ENCODE results near the gene SLIT3.
"Not testable (repeated sequence)": the region's sequence is repeated elsewhere in the genome, so short reads cannot be mapped to it uniquely, and the experiment has no call there.

SLIT3 gene

DNA sequence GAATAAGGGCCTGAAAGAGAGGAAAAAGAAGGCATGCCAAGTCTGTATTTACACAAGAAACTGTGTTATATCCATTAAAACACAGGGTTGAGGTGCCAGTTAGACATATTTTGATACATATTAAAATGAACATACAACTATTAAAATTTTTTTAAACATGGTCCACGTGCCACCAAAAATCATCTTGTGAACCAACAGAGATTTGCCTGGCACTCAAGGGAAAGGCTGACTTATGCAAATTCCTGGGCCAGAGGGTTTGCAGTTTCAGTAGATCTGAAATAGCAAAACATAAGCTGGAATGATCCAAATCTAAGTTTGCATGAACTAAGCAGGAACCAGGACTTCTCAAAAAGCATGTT lies 168.7 kb downstream of the SLIT3 start:
- no peak for DNase-seq

DNA sequence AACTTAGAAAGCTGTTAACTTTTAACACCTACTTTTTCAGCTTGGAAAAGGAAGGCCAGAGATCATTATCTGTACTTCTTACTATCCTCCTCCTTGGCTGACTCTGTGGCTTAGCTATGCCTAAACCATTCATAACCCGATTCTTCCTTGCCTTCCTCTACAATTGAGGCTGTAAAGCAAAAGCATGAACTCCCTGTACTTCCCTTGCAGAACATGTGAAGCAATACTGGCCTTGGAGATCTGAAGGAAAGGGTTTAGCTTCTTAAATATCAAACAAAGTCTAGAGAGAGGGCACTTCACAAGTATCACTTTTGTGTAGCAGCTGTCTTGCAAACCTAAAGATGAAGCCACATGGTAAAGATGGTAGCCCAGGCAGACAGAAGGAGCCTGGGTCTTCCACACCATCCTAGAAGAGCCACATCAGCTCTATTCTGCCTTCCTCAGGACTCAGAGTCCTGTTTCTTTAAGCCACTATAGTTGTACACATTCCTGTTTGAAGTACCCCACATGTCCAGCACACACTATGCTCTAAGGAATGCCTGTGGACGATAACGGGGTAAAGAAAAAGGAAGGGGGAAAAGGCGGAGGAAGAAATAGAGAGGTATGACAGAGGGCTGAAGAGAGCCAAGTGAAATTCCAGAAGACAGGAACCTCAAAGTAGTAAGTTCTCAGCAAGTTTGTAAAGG lies 169.2 kb downstream of the SLIT3 start:
- no peak for DNase-seq

GRCh38 chr5:169128679-169129078 lies 172.3 kb downstream of the SLIT3 start:
- no peak for DNase-seq

DNA sequence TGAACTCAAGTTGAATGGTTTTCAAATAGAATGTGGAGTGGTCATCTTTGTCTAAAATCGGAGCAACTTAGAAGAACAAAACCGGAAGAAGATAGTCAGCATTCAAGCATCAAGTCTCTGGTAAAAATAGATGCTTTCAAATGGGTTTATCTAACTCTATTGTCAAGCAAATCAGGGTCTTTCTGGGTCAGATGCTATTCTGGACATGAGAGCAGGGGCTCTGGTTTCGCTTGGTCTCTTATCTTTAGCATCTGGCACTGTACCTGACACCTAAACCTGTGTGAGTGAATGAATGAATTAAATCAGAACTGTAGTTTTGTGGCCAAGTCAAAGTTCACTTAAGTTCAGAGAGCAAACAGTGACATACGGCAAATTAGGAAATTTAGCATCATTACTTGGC lies 173.5 kb downstream of the SLIT3 start:
- no peak for DNase-seq

DNA sequence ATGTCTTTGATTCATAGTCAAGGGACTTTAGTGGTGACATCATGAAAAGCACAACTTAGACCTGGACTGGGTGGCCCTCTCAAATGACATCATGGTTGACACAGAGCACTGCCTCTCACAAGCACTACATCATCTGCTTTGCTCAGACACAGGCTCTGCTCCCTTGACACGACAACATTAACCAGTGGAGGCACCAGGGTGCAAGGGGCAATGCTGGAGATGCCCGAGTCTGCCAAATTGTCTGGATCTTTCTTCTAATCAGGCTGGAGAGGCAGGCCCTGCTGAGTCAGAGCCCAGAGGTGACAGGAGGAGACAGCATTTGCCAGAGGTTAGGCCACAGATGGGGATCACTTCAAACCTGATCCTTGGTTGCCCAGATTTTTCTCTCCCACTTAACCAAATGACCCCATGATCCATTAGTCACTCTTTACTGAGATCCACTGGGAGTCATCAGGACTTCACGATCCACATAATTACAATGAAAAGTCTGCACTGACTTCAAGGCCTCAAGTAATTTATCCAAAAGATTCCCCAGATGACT lies 174.4 kb downstream of the SLIT3 start:
- DNase-seq: no peak

DNA sequence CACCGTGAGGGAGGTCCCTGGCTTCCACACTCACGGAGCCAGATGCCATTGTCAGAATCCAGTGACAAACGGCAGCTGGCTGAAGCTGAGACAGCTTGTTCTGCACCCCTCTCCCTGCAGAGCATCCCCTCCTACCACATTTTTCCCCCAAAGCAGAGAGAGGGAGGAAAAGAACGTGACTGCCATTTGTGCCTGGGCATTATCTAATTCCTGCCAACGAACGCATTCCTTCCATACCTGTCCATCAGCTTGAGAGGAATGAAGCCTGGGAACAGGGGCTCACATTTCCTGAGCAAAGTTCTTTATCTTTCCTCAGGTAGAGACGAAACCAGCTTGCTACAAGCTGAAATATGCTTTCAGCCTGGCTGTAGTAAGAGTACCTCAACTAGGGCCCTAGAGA lies 175.4 kb downstream of the SLIT3 start:
- DNase-seq: no peak

DNA sequence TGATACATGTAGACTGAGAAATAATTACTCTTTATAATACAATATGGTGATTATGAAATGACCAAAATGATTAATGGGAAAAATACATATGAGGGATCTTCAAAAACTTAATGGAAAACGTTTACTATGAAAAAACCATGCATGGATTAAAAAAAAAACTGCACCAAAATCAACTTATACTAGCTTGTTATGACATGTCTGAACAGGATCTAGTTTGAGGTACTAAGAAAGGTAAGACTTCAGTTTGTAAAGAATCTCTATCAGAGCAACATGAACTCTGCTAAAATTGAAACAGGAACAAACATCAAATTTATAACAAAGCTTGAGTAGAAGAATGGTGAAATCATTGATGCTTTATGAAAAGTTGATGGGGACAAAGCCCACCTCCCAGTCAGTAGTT lies 178.0 kb downstream of the SLIT3 start:
- DNase-seq: no peak

DNA sequence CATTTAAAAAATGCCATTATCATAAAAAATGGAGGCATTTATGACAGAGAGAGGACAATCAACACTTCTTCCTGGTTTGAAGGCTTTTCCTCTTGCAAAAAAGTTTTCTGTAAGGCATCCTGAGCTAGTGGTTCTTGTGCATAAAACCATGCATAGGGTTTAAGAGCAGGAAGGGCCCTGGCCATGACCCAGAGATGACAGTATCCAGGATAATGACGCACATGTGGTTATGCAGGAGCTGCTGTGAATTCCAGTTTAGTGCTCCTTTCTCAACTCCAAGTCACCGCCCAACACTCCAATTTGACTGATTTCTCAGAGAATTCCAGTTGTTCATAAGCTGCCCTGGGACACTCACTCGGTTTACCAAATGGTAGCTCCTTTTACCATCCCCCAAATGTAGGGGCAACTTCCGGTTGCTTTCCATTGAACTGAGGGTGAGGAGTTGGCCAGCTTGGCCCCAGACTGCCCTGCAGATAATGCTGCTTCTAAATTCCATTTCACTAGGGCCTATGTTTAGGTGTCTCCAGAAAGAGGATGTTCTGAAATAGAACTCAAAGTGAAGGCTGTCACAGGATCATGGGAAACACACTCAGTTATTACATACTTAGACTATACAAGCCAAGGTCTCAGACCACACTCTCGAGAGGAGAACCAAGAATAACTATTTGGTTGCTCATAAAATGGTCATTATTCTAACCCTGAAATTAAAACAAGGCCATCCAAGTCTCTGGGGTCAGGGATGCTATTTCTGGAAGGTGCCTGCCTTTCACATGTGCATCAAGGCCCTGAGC lies 179.1 kb downstream of the SLIT3 start:
- no peak for DNase-seq

DNA sequence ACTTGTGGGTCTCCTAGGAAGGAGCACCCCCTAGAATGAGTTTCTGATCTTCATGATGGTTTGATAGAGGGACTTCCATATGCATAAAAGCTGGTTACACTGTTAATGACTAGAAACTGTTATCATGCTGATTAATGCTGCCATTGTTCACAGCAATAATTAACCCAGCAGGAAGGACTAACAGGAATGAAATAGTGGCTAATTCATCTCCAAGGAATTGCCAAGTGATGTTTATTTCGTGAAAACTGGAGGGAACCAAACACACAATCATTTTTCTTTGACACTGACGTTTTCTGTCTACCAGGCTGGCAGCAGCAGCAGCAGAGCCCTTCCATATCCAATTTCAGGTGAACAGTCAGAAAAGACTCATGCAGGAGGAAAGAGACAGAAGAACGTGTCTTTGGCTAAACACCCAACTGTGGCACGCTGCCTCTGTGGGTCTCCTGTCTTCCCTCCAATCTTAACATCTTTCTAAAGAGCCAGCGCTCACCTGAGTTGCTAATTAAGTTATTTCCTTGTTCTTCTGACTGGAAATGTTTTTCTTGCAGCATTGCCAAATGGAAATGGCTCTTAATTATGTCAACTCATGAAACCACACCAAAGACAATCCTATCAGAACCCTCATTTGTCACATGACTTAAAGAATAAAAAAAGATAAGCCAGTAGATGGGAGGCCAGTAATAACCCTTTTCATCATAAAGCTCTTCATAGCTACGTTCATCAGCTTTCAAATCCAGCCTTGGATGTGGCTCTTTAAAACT lies 181.5 kb downstream of the SLIT3 start:
- DNase-seq: no peak

DNA sequence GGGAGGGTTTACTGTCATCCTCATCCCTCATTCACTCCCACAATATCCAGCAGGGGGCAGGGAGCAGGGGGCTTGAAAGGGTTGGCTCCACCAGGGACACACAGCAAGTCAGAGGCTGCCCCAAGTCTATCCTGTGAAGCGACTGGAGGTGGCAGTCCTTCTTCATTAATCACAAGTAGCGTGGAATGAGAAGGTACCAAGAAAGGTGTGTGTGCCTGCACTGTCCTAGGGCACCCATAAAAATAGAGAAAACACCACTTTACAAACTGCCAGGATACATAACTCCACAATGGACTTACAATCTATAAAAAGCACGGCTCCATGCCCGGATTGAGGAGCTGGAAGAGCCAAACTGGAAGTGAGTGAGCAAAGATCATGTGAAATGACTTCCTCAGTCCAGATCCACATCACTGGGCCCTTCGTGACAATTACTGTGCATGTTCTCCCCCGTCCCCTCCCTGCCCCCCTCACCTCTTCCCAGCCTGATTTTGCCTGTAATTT lies 183.9 kb downstream of the SLIT3 start:
- DNase-seq: no peak

DNA sequence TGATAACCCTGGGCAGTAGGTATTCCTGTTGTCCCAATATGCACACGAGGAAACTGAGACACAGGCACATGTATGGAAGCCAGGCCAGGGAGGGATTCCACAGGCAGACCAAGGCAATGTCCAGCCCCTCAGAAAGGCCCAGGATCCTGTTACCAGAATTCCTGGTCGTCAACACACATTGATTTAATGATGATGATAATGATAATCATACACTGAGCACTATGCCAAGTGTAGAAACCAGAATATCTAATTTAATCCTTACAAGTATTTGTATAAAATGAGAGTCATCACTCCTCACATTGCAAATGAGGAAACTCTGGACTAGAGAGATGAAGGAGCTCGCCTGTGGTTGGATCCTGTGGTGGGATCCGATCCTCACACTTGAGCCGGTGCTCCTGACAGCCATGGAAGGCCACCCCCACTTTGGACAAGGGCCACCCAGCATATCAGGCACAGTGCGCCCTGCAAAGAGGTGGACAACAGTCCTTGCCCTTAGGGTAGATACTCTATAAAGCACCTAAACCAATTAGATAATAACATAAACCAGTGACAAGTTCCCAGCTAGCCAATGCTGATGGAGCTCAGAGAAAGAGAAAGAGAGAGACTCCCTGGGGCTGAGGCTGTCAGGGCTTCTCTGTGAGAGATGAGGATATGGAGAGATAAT lies 185.3 kb downstream of the SLIT3 start:
- DNase-seq: no peak

DNA sequence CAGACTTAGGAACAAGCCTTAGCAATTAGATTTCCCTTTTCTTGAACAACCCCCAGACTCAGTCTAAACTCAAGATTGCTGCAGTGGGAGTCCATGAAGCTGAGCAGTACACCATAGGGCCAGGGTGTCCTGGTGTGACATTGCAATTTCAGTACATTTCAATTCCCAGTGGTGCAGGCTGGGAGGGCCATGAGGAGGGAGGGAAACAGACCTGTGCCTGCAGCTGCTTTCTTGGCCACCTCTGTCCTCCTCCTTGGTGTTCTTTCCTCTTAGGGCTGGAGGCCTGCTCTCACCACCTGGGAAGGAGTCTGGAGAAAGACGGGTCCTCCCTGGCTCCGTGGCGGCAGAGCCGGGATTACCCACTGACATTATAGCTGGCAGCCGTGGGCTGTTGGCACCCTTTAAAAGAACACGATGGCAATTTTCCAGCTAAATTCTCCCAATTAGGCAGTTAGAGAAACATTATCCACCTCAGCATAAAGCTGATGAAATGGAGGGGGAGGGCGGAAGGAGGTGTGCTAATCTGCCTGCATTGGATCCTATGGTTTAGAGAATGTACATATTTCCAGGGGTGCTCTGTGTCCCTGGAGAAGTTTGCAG lies 186.4 kb downstream of the SLIT3 start:
- no peak for DNase-seq

DNA sequence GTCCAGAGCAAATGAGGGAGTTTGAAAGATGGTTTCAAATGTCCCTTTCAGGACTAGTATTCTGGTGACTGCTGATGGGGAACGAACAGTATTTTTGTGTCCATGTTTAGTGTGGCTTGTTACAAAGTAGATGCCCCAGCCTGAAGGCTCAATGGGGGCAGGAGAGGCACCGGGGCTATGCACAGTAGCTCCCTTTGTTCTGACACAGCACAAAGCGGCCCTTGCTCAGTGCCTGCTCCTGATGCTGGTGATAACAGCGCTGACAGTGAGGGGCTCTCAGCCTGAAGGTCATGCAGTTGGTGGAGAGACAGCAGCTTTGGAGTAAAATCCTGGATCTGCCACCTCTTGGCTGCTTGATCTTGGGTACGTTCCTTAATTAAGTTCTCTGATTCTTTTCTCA lies 188.9 kb downstream of the SLIT3 start:
- no peak for DNase-seq

- DNase-seq: no peak
Measured at GRCh38 chr5:169106911-169107706, 193.8 kb downstream of the SLIT3 start.

DNA sequence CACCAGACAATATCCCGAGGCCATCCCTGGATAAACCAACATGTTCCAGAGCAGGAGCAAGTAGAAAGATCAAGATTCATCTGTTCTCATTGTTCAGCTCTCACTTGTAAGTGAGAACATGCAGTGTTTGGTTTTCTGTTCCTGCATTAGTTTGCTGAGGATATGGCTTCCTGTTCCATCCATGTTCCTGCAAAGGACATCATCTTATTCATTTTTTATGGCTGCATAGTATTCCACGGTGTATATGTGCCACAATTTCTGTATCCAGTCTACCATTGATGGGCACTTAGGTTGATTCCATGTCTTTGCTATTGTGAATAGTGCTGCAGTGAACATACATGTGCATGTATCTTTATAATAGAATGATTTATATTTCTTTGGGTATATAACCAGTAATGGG lies 195.4 kb downstream of the SLIT3 start:
- not testable (repeated sequence) for DNase-seq

GRCh38 chr5:169104937-169105494 lies 195.9 kb downstream of the SLIT3 start:
- DNase-seq: no peak

DNA sequence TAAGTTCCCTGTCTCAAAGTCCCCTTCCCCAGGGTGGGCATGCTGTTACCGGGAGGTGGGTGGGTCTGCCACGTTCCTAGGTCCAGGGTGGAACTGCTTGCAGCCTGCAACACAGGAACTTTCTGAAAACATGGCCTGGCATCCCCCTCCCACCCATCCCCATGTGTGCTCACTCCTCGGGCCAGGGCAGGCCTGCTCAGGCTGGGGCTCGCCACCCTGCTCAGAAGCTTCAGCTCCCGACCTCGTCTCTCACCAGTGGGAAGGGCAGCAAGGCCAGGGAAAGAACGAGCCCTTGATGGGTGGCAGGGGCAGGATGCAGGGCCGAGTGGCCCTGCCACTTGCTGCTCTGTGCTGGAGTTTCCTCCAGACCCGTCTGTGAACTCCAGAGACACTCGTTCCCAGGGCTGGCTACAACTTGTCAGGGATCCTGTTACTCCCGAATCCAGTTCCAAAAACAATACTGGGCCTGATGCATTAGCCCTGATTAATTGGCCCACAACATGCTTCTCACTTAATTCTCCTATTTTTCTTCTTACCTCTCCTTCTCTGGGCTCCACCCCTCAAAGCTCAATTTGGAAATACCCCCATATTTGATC lies 197.3 kb downstream of the SLIT3 start:
- DNase-seq: no peak

- DNase-seq: no peak
Measured at GRCh38 chr5:169101966-169102365, 199.0 kb downstream of the SLIT3 start.

DNA sequence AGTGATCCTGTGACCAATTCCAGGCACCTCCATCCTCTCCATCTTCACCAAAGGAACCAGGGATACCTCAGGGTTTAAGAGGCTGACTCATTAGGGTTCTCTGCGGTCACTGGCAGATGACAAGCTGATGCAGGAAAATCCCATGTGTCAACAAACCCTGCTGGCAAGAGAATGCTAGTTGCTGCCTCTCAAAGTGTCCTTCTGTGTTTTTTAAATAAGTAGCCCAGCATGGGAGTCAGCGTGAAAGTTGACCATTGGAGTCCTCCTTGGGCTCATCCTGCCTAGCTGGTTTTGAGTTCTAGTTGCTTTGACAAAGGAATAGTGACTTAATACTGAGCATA lies 200.2 kb downstream of the SLIT3 start:
- DNase-seq: no peak

DNA sequence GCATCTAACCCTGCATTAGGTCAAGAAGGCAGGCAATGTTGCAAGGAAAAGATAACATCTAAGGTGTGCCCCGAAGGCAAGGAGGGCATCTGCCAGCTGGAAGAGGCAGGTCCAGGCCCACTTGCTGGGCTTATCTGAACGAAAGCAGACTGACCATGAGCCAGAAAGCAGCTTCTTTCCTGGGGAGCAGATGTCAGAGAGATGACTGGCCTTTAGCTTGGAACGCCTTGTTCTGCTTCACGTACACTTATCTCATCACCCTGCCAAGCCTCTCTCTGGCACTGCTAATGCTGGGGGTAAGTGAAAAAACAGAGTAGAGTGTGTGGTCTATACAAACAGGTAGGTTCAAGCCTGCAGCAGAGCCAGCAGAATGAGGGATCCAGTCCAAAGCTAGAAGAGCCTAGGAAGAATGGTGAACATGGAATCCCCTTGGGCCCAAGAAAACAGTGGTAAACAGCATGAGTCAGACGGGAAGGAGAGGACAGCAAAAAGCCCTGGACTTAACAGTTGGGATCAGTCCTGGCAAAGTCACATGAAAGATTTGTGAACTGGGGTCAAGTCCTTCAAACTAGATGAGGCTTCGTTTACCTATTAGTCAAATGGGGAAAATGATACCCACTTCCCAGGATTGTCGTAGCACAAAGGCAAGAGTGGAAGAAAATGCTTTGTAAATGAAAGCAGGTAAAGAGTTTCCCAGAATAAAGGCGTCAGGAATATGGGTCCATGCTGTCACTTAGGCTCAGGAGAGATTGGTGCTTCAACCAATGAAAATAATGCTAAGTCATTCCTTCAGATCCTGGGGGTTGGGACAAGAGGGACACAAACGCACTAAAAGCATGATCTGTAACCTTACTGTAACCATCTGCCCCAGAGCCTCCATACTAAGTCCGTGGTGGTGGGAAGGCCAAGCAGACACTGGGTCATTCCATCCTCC lies 200.9 kb downstream of the SLIT3 start:
- DNase-seq: no peak
